ENCODE results near the gene HYOU1.

DNA sequence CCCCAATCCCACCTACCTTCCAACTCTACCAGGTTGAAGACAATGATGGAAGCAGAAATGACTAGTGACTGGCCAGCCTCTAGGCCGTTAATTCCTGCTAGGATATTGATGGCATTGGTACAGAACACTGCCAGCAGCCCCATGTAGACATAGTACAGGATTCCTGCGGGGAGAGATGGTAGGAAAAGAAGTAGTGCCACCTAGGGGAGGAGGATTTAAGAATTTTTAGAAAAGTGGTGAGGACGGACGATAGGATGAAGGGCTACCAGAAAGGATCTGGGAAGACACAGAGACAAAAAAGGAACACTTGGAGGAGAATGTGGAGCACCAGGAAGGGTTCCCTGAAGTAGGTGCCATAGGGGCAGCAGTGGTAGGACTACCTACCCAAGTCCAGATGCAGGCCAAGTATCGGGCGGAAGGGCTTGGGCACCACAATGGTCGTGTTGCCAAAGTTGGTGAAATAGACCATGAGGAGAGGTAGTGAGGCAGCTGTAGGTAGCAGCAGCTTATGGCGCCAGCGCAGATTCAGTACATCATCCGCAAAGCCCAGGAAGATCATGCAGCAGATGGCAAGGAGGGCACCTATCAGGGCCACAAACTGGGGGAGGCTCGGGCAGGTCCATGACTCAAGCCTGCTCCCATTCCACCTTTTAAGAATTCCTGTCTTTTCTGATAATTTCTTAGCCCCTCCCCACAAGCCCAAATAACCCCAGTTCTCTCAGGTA is 43.4 kb upstream of the HYOU1 start:
- TF ChIP-seq SIN3A (IDR thresholded peaks at IDR 0.05; ENCODE audit: borderline replicate concordance, insufficient read depth, low read length) (no peak), POLR2AphosphoS5 (IDR thresholded peaks at IDR 0.05; ENCODE audit: low read depth, low read length) (no peak)

Measured in PFSK-1 (cell line).